Lower leg skin (tissue), 3 donors: ENCODE data around the gene APOBEC3H.

Source experiments
- CTCF ChIP-seq, 3 donors: fragments of 450-650 bp; IDR thresholded peaks; one replicate each; pipeline ENCODE4 v1.5.1; 2016; ENCODE audit warnings: antibody characterized with exemption in 3 of 3, mild to moderate bottlenecking in 3 of 3, moderate library complexity in 2 of 3
- POLR2A ChIP-seq, 2 donors: fragments of 450-650 bp; IDR thresholded peaks; one replicate each; pipeline ENCODE4 v1.6.1; 2016 to 2017; ENCODE audit warnings: antibody characterized with exemption in 2 of 2, mild to moderate bottlenecking in 1 of 2, moderate library complexity in 1 of 2

GRCh38 chr22:39088685-39089032 lies 8.4 kb upstream of the APOBEC3H start:
- no peak for TF ChIP-seq CTCF (IDR thresholded peaks at IDR 0.05)
- TF ChIP-seq POLR2A (IDR thresholded peaks at IDR 0.05), result no peak
